NT2/D1 (cell line): ENCODE results near the gene PODXL.

Experiments
- DNase-seq: peaks from one replicate; pipeline ENCODE4 v3.0.0-alpha.2; 2011; ENCODE audit warnings: low read depth, low spot score
- H3K27me3 ChIP-seq: 2 replicates; pipeline ENCODE4 v1.6.0; 2011; ENCODE audit warnings: mild to moderate bottlenecking; ENCODE audit not compliant: insufficient read length, insufficient read depth
- H3K36me3 ChIP-seq: 2 replicates; pipeline ENCODE4 v1.6.1; 2011; ENCODE audit warnings: mild to moderate bottlenecking, low read length, mixed read lengths; ENCODE audit not compliant: insufficient read depth, insufficient read length
- H3K4me1 ChIP-seq: 2 replicates; pipeline ENCODE4 v1.5.1; 2011; ENCODE audit not compliant: insufficient read depth, insufficient read length
- H3K4me3 ChIP-seq: 2 replicates; pipeline ENCODE4 v1.5.1; 2011; ENCODE audit warnings: low read depth; ENCODE audit not compliant: insufficient read length
- H3K9ac ChIP-seq: 2 replicates; pipeline ENCODE4 v1.6.0; 2011; ENCODE audit warnings: low read depth; ENCODE audit not compliant: insufficient read length
- H3K9me3 ChIP-seq: 2 replicates; pipeline ENCODE4 v1.5.1; 2011; ENCODE audit warnings: mild to moderate bottlenecking, low read length; ENCODE audit not compliant: insufficient read depth
- SUZ12 ChIP-seq: IDR thresholded peaks from 2 replicates; pipeline ENCODE4 v1.6.1; 2011; ENCODE audit not compliant: insufficient read length, insufficient read depth; ENCODE audit errors: extremely low read depth
- YY1 ChIP-seq: IDR thresholded peaks from 2 replicates; pipeline ENCODE4 v1.6.1; 2011; ENCODE audit not compliant: insufficient read length, insufficient read depth
- ZNF274 ChIP-seq: IDR thresholded peaks from 2 replicates; pipeline ENCODE4 v1.6.1; 2011; ENCODE audit warnings: mild to moderate bottlenecking, low read depth, low read length

The PODXL gene

GRCh38 chr7:131495669-131496498 is 60.5 kb downstream of the PODXL start:
- Histone ChIP-seq H3K36me3 (peaks cover 35% of the 10 kb centered on the region), H3K4me1 (no peaks in the 10 kb centered on the region), H3K9me3 (no peaks in the 10 kb centered on the region), H3K27me3 (no peaks in the 10 kb centered on the region), H3K9ac (no peak overlapping the region), H3K4me3 (no peak overlapping the region)
- no peak for DNase-seq
- TF ChIP-seq SUZ12, result no peak

GRCh38 chr7:131494182-131494581 is 62.2 kb downstream of the PODXL start:
- H3K36me3 ChIP-seq, result peaks cover 23% of the 10 kb centered on the region
- TF ChIP-seq YY1, result no peak
- no peak for TF ChIP-seq ZNF274
- no peak for TF ChIP-seq SUZ12
- H3K27me3 ChIP-seq, result no peaks in the 10 kb centered on the region
- no peaks in the 10 kb centered on the region for H3K4me1 ChIP-seq
- no peak overlapping the region for H3K9ac ChIP-seq
- no peaks in the 10 kb centered on the region for H3K9me3 ChIP-seq
- no peak for DNase-seq
- H3K4me3 ChIP-seq, result no peak overlapping the region

GRCh38 chr7:131493581-131493980 is 62.8 kb downstream of the PODXL start:
- no peak overlapping the region for H3K4me3 ChIP-seq
- peaks cover 17% of the 10 kb centered on the region for H3K36me3 ChIP-seq
- TF ChIP-seq SUZ12 (no peak), YY1 (no peak), ZNF274 (no peak)
- H3K9me3 ChIP-seq, result no peaks in the 10 kb centered on the region
- H3K9ac ChIP-seq, result no peak overlapping the region
- no peak for DNase-seq
- H3K27me3 ChIP-seq, result no peaks in the 10 kb centered on the region
- H3K4me1 ChIP-seq, result no peaks in the 10 kb centered on the region

GRCh38 chr7:131493081-131493480 is 63.3 kb downstream of the PODXL start:
- H3K27me3 ChIP-seq, result no peaks in the 10 kb centered on the region
- H3K4me3 ChIP-seq, result no peak overlapping the region
- TF ChIP-seq ZNF274 (no peak), YY1 (no peak), SUZ12 (no peak)
- no peaks in the 10 kb centered on the region for H3K9me3 ChIP-seq
- no peaks in the 10 kb centered on the region for H3K4me1 ChIP-seq
- DNase-seq, result no peak
- H3K9ac ChIP-seq, result no peak overlapping the region
- peaks cover 12% of the 10 kb centered on the region for H3K36me3 ChIP-seq

- Histone ChIP-seq H3K27me3 (no peaks in the 10 kb centered on the region), H3K4me1 (no peaks in the 10 kb centered on the region), H3K9me3 (no peaks in the 10 kb centered on the region), H3K4me3 (no peak overlapping the region), H3K36me3 (peaks cover 3% of the 10 kb centered on the region), H3K9ac (no peak overlapping the region)
- no peak for DNase-seq
- TF ChIP-seq YY1 (no peak), ZNF274 (no peak), SUZ12 (no peak)
These were observed 66.5 kb downstream of the PODXL start for GRCh38 chr7:131489881-131490280.

- Histone ChIP-seq H3K36me3 (peaks cover 3% of the 10 kb centered on the region), H3K9ac (no peak overlapping the region), H3K4me1 (no peaks in the 10 kb centered on the region), H3K27me3 (no peaks in the 10 kb centered on the region), H3K4me3 (no peak overlapping the region), H3K9me3 (no peaks in the 10 kb centered on the region)
- TF ChIP-seq ZNF274 (no peak), SUZ12 (no peak), YY1 (no peak)
- DNase-seq, result no peak
These were observed 67.2 kb downstream of the PODXL start for GRCh38 chr7:131489196-131489595.

- Histone ChIP-seq H3K4me3 (no peak overlapping the region), H3K36me3 (peaks cover 6% of the 10 kb centered on the region), H3K4me1 (no peaks in the 10 kb centered on the region), H3K9me3 (no peaks in the 10 kb centered on the region), H3K9ac (no peak overlapping the region), H3K27me3 (no peaks in the 10 kb centered on the region)
- DNase-seq, result no peak
- TF ChIP-seq YY1 (no peak), ZNF274 (no peak), SUZ12 (no peak)
These were observed 68.1 kb downstream of the PODXL start for GRCh38 chr7:131488361-131488760.
